T1000 (cell line): Measurements from ENCODE around the gene MAG.
"Not testable (repeated sequence)": the region's sequence is repeated elsewhere in the genome, so short reads cannot be mapped to it uniquely, and the experiment has no call there.

Source experiments
- DNase-seq: peaks from one replicate; lab custom pipeline; 2025; ENCODE audit warnings: mixed read lengths; lab: John Stamatoyannopoulos, UW

Gene MAG

DNA sequence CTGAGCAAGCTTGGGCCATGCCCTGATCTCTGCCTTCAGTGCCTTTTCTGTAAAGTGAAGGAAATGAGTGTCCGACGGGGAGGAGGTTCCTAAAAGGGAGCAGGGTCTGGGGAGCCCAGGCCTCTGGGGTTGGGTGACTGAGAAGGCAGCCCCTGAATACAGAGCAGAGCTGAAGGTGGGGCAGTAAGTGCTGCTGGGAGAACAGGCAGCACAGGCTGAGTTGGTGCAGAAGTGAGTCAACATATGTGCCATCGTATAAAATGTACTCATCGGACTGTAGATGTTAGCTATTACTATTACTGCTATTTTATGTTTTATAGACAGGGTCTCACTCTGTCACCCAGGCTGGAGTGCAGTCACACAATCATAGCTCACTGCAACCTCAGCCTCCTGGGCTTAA, 10.7 kb upstream of the MAG start:
- no peak for DNase-seq

DNA sequence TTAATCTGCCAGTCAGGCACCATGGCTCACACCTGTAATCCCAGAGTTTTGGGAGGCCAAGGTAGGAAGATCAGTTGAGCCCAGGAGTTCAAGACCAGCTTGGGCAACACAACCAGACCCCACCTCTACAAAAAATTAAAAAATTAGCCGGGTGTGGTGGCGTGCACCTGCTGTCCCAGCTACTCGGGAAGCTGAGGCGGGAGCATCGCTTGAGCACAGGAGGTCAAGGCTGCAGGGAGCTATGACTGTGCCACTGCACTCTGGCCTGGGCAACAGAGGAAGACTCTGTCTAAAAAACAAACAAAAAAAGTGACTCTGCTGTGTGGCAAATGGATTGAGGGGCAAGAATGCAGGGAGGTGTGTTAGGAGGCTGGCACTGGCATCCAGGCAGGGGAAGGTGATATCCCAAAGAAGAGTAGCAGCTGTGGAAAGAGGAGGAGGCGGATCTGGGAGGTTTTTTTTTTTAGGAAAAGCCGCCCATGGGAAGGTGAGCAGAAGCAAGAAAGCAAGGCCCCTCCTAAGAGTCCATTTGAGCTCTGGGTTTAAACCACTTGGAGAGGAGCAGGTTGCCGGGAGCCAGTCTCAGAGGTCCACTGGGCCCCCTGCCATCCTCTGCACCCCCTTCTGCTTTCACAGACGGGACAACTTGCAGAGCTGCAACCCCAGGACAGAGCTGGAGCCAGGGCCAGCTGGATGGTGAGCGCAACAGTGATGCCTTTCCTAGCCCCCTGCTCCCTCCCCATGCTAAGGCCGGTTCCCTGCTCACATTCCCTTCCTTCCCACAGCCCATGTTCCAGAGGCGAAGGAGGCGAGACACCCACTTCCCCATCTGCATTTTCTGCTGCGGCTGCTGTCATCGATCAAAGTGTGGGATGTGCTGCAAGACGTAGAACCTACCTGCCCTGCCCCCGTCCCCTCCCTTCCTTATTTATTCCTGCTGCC, 7.5 kb upstream of the MAG start:
- DNase-seq: no peak

DNA sequence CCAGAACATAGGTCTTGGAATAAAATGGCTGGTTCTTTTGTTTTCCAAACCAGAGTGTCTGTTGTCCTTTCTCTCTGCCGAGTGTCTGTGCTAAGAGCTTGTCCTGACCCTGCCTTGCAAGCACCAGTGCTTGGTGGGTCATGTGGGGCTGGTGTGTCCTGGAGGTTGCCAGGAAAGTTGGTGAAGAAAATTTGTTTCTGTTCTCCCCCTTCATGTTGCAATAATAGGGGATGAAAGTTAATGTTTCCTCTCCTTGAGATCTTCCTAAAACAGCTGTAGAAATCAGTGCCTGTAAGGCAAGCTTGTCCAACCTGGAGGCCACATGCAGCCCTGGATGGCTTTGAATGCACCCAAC, 6.9 kb upstream of the MAG start:
- no peak for DNase-seq

DNA sequence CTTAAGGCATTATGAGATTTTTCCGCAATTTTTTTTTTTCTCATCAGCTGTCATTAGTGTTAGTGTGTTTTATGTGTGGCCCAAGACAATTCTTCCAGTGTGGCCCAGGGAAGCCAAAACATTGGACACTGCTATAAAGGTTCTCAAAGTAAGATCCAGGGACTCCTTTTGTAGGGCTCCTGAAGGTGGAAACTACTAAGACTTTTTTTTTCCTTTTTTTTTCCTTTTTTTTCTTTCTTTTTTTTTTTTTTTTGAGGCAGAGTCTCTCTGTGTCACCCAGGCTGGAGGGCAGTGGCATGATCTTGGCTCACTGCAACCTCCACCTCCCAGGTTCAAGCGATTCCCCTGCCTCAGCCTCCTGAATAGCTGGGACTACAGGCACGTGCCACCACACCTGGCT, 6.5 kb upstream of the MAG start:
- not testable (repeated sequence) for DNase-seq

DNA sequence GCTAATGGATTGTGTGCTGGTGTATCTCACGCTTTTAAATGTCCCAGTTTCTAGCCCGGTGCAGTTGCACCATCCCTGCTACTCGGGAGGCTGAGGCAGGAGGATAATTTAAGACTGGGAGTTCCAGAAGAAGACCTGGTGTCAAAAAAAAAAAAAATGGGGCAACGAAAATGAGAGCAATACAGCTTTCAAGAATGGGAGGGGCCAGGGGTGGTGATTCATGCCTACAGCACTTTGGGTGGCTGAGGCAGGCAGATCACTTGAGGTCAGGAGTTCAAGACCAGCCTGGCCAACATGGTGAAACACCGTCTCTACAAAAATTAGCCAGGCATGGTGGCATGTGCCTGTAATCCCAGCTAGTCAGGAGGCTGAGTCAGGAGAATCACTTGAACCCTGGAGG, 5.9 kb upstream of the MAG start:
- DNase-seq: not testable (repeated sequence)

DNA sequence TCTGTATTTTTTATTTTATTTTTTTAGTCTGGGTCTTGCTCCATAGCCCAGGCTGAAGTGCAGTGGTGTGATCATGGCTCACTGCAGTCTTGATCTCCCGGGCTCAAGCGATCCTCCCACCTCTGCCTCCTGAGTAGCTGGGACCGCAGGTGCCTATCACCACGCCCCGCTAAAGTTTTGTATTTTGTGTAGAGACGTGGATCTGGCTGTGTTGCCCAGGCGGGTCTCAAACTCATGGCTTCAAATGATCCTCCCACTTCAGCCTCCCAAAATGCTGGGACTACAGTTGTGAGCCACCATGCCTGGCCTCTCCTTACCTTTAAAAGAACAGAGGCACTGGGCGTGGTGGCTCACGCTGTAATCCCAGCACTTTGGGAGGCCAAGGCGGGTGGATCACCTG, 4.2 kb upstream of the MAG start:
- DNase-seq: no peak

DNA sequence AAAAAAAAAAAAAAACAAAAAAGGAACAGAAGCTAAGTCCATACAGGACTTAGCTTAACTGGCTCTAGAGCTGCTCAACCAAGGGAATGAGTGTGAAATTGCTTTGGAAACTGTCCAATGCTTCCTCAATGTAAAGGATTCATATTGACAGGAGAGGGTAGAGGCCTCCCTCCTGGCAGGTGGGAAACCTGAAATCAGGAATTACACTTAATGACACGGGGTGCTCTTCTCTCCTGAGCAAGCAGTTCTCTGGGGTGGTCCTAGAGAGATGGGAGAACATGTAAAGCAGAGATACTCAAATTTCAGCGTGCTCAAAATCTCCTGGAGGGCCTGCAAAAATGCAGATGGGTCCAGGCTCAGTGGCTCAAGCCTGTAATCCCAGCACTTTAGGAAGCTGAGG, 3.6 kb upstream of the MAG start:
- no peak for DNase-seq

DNA sequence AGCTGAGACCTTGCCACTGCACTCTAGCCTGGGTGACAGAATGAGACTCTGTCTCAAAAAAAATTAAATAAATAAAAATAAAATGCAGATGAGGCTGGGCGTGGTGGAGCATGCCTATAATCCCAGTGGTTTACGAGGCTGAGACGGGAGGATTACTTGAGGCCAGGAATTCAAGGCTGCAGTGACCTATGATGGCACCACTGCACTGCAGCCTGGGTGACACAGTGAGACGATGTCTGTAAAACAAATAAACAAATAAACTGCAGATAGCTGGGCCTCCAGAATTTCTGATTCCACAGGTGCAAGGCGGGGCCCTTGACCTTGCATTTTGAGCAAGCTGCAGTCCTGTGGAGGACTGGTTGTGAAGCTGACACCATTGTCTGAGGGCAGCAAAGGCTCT, 3.1 kb upstream of the MAG start:
- DNase-seq: no peak

DNA sequence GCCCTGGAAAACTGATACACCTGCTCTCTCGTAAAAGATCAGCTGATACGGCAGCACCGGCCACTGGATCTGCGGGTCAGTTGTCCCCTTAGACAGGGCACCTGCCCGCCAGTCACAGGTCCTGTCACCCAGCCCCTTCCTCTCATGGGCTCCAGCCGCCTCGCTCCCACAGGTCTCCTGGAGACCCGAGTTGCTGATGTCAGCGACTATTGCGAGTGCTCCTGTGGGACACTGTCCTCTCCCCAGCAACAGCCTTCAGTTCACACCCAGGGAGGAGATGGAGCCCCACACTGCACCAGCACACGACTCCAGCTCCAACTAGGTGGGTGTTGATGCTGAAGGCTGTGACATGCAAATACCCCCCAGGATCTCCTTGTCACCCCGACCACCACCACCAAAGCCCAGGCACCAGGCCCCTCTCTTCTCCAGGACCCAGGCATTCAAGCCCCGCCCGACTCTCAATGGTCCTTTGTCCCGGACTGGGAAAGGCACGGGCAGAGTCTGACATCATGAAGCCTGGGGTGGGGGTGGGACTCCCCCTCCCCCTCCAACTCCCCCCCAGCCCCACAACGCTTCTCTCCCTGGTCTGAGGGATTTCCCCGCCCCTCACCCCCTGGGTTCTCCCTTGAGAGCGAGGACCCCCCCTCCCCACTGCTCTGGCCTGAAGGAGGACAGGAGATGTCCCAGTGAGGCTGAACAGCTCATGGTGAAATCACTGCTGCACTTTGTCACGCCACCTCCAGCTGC, 1.4 kb upstream of the MAG start:
- no peak for DNase-seq

DNA sequence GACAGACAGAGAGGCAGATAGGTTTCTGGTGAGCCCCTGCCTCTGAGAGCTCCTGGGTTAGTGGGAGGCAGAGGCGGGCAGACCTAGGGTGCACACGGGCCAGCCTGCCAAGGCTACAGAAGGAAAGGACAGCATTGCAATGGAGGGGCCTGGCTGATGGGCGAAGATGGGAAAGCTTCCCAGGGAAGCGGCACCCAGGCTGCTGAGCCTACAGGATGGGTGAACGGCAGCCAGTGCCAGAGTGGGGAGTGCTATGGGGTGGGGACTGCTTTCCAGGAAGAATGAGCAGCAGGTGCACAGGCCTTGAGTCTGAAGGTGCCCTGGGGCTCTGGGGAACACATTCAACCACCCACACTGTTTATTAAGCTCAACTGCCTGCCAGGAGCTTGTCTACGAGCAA, 702 bp upstream of the MAG start:
- DNase-seq: no peak

DNA sequence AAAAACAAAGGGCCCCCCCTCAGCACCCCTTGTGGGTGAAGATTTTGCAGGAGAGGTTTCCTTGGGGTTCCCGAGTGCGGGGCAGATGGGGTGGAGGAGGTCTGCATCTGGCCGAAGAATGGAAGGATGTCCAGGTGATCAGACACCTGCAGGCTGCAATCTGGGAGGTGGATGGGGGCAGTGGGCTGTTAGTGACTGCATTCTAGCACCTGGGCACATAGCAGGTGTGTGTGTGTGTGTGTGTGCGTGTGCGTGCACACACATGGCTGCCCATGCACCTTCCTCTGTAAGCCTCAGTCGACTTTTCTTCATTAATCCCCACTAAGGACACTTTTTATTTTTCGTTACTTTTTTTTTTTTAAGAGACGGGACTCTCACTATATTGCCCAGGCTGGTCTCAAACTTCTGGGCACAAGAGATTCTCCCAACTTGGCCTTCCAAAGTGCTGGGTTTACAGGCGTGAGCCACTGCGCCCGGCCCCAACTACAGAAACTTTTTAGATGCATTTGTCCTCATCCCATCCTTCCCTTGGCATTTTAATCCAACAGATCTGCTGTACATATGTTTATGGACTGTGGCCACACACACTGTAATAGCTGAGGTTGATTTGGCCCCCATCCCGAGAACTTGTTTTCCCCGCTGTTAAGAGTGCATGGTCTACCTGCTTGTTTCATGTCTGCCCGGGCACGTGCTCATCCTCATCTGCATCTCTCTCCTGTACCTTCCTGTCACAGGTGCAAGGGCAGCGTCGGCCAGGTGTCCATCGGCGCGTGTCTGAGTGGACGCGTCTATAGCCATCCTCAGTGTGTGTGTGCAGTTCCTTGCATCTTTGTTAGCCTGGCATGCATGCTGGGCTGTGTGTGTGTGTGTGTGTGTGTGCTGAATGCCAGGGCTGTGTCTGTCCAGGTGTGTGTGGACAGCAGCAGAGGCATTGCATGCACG, 731 bp downstream of the MAG start:
- DNase-seq: no peak

DNA sequence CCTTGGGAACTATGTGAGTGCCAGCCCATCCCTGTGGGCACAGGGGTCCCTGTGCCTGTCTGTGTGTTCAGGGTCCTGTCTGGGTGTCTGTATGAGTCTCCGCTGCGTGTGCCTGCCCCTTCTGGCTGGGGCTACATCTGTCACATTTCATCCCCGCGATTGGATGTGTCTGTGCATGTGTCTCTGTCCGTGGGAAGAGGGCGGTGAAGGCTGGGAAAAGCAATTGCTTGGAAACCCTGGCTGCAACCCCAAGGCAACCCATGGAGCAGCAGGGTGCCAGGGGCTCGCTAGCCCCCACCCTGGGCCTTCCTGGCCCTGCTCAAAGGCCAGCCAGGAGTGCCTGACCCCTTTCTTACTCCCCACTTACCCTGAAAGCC, 1.4 kb downstream of the MAG start:
- no peak for DNase-seq

DNA sequence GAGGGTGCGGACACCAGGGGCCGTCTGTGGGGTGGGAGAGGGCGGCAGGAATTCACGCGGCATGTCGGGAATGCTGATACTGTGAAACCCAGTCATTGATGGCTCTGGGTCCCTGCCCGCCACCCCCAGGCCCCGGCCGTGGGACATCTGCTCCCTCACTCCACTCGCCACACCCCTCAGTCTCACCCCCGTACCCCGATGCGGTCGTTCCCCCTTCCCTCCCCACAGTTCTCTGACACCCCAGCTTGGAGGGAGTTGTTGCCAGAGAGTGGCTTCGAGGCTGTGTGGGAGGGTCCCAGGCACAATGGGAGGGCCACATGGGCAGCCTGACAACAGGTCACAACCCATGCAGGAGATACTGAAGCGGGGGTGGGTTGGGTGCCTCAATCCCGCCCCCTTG, 1.8 kb downstream of the MAG start:
- DNase-seq: no peak

DNA sequence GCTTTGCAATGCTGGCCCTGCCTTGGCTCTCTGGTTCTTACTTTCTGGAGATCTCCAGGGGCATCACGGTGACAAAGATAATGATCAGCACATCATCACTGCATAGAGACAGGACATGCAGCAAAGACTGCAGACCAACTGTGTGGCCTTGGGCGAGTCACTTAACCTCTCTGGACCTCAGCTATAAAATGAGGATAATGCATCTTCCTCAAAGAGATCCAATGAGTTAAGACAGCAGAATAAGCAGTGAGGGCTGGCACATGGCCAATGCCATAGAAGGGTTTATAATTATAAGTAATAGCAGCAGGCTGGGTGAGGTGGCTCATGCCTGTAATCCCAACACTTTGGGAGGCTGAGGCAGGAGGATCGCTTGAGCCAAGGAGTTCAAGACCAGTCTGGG, 2.4 kb downstream of the MAG start:
- DNase-seq: no peak

DNA sequence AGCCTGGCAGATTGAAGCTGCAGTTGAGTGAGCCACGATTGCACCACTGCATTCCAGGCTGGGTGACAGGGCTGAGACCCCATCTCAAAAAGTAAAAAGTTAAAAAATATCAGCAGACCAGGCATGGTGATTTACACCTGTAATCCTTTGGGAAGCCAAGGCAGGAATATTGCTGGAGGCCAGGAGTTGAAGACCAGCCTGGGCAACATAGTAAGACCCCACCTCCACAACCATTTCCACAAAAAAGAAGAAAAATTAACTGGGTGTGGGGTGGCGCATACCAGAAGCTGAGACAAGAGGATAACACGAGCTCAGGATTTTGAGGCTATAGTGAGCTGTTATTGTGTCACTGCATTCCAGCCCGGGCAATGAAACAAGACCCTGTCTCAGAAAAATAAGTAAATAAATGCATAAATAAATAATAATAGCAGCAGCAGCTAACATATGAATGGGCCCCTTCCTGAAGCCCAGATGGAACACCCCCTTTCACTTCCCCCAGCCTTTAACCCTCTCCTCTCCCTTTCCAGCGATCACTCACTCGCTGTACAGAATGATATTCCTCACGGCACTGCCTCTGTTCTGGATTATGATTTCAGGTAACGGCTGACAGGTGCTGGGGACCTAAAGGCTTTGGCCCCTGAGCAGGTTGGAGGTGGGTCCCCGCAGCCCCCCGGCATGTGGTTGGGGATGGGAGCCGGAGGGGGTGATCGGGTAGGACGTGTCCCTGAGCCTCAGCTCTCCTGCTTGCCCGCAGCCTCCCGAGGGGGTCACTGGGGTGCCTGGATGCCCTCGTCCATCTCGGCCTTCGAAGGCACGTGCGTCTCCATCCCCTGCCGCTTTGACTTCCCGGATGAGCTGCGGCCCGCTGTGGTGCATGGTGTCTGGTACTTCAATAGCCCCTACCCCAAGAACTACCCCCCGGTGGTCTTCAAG, 3.2 kb downstream of the MAG start:
- DNase-seq: no peak

DNA sequence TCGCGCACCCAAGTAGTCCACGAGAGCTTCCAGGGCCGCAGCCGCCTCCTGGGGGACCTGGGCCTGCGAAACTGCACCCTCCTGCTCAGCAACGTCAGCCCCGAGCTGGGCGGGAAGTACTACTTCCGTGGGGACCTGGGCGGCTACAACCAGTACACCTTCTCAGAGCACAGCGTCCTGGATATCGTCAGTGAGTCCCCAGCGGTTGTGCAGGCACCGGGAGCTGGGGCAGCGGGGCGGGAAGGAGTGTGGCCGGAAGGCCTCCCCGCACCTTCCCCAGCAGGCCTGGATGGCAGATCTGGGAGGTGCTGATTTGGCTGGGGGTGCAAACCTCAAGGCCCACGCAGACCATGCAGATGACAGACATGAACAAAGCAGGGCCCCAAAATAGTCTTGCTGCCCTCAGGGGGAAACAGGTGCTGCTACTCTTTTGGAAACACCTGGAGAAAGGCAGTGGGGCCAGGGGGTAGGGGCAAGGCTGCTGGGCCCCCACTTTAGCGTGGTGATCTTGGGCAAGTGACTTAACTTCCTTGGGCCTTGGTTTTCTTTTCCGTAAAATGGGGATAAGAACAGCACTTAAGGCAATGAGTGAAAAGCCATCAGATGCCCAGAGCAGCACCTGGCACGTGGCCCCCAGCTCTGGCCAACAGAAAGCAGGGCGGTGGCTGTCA, 4.0 kb downstream of the MAG start:
- no peak for DNase-seq

DNA sequence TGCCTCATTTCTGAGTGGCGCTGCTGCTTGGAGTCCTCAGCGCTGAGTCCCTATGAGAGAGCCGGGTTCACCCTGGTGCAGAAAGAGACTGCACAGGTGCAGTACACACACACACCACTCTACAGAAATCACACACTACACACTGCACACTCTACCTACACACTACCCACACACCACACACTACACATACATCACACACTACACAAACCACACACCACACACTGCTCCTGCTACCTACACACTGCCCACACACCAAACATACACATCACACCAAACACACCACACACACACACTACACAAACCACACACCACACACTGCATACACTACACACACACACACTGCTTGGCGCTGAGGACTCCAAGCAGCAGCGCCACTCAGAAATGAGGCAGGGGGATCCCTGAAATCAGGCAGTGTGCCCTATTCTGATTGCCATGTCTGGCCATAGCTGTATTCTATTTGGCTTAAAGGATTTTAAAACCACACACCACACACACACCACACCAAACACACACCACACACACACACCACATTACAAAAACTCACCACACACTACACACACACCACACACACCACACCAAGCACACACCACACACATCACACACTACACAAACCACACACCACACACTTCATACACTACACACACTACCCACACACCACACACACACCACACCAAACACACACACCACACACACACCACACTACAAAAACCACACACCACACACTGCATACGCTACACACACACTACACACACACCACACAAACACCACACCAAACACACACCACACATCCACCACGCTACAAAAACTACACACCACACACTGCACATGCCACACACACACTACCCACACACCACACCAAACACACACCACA, 4.9 kb downstream of the MAG start:
- DNase-seq: no peak

DNA sequence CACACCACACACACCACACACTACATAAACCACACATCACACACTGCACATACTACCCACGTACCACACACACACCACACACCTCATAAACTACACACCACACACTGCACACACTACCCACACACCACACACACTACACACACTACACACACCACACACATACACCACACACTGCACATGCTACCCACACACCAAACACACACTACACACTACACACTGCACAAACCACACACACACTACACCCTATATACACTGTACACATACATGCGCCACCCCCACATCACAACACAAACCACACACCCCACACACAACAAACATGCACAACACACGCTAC, 5.5 kb downstream of the MAG start:
- no peak for DNase-seq

DNA sequence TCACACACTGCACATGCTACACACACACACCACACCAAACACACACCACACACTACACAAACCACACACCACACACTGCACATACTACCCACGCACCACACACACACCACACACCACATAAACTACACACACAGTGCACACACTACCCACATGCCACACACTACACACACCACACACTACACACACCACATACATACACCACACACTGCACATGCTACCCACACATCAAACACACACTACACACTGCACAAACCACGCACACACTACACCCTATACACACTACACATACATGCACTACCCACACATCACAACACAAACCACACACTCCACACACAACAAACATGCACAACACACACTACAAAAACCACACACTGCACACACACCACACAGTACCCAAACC, 6.0 kb downstream of the MAG start:
- no peak for DNase-seq

DNA sequence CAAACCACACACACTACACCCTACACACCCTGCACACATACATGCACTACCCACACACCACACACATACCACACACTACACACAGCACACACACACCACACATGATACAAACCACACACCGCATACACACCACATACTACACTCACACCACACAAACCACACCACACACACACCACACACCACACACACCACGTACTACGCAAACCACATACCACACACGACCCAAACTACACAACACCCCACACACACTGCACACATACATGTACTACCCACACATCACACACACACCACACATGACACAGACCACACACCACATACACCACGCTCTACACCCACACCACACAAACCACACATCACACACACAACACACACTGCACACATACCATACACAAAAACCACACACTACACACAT, 6.6 kb downstream of the MAG start:
- no peak for DNase-seq
